Measurements from ENCODE around the gene CLDN3.
"Not testable (repeated sequence)": the region's sequence is repeated elsewhere in the genome, so short reads cannot be mapped to it uniquely, and the experiment has no call there.

The CLDN3 gene

DNA sequence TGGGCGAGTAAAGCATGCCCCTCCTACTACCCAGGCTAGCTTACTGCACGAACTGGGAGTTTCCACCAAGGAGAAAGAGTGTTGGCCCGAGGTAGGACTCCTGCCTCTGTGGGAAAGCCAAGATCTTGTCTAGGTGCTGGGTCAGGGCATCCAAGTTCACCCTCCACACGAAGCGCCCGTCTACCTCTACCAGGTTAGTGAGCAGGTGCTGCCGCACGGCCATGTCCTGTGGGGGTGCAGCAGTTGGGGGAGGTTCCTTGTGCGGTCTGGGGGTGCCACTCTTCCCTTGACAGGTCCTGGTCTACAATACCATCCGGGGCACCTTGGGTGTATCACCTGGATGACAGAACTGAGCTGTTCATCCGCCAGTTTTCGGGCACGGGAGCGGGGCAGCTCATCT is 33.2 kb downstream of the CLDN3 start:
- DNase-seq (ENCODE audit: low read depth in 2 of 2), result no peak

GRCh38 chr7:73735528-73735905 is 34.6 kb downstream of the CLDN3 start:
- no peak for DNase-seq (ENCODE audit: low read depth in 2 of 2)

- DNase-seq (ENCODE audit: low read depth in 2 of 2), result peak; percentile 49 to 52
Measured at GRCh38 chr7:73734619-73735527, 35.2 kb downstream of the CLDN3 start.

DNA sequence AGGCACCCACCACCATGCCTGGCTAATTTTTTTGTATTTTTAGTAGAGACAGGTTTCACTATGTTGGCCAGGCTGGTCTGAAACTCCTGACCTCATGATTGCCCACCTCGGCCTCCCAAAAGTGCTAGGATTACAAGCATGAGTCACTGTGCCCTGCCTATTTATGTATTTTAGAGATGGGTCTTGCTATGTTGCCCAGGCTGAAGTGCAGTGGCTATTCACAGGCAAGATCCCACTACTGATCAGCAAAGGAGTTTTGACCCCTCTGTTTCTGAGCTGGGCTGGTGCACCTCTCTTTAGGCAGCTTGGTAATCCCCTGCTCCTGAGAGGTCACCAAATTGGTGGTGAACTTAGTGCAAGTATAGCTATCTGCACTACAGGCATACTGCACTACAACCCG is 37.7 kb downstream of the CLDN3 start:
- DNase-seq (ENCODE audit: low read depth in 2 of 2), result no peak

GRCh38 chr7:73730485-73730884 is 39.6 kb downstream of the CLDN3 start:
- DNase-seq (ENCODE audit: low read depth in 2 of 2), result no peak

- no peak for DNase-seq (ENCODE audit: low read depth in 2 of 2)
Measured at GRCh38 chr7:73728551-73728950, 41.5 kb downstream of the CLDN3 start.

GRCh38 chr7:73727952-73728351 is 42.1 kb downstream of the CLDN3 start:
- no peak for DNase-seq (ENCODE audit: low read depth in 2 of 2)

DNA sequence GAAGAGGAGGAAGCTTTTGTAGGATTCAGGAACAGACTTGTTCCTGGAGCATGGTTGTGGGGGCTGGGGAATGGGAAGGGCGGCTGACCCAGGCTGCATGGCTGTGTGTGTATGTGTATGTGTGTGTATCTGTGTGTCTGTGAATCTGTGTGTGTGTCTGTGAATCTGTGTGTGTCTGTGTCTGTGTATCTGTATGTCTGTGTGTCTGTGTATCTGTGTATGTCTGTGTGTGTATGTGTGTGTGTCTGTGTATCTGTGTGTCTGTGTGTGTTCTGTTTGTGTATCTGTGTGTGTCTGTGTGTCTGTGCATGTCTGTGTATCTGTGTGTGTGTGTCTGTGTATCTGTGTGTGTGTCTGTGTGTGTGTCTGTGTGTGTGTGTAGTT is 44.0 kb downstream of the CLDN3 start:
- DNase-seq (ENCODE audit: low read depth in 2 of 2), result no peak

GRCh38 chr7:73723813-73724212 is 46.3 kb downstream of the CLDN3 start:
- no peak for DNase-seq (ENCODE audit: low read depth in 2 of 2)

DNA sequence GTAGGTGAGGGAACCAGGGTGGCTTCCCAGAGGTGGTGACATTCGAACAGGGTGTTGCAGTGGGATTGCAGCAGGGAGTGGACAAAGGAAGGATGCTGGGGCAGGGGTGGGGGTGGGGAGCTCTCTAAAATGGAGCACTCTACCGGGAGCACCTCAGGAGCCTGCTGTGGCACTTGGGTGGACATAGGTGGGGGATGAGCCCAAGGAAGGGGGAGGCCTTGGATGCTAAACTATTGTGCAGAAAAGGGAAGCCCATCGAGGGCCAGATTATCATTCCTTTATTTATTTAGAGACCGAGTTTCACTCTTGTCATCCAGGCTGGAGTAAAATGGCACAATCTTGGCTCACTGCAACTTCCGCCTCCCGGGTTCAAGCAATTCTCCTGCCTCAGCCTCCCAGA is 47.3 kb downstream of the CLDN3 start:
- DNase-seq (ENCODE audit: low read depth in 2 of 2), result no peak

- DNase-seq (ENCODE audit: low read depth in 2 of 2), result not testable (repeated sequence)
Measured at GRCh38 chr7:73722182-73722581, 47.9 kb downstream of the CLDN3 start.

GRCh38 chr7:73721377-73721817 is 48.7 kb downstream of the CLDN3 start:
- no peak for DNase-seq (ENCODE audit: low read depth in 2 of 2)

DNA sequence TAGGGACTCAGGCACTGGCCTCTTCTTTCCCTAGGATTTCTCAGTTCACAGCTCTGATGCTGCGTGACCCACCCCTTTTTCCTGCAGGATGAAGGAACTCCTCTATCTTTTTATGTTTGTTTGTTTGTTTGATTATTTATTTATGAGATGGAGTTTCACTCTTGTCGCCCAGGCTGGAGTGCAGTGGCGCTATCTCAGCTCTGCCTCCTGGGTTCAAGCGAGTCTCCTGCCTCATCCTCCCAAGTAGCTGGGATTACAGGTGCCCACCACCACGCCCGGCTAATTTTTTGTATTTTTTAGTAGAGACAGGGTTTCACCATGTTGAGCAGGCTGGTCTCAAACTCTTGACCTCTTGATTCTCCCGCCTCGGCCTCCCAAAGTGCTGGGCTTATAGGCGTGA is 49.6 kb downstream of the CLDN3 start:
- DNase-seq (ENCODE audit: low read depth in 2 of 2), result not testable (repeated sequence)

DNA sequence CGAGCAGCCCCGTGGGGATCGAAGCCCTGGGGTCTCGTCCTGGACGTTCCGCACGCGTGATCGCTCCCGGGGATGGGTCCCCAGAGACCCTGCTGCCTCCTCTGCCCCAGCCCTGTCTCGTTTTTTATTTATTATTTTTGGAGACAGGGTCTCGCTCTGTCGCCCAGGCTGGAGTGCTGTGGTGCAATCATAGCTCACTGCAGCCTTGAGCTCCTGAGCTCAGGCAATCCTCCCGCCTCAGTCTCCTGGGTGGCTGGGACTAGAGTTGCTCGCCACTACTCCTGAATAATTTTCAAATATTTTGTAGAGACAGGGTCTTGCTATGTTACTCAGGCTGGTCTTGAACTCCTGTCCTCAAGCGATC is 50.3 kb downstream of the CLDN3 start:
- DNase-seq (ENCODE audit: low read depth in 2 of 2), result no peak

Measured in fibroblast of skin of left quadriceps (primary cell).